Thoracic aorta (tissue), 2 donors: ENCODE results near the gene IL3RA. TPM values are rescaled to one million over a fixed set of nuclear protein-coding genes. Genes with fewer than 3 reads are reported as not detected.

Experiments
- ATAC-seq: fragments of 150-250 bp; one replicate; pipeline ENCODE4 v1.8.0; 2017; ENCODE audit warnings: low read depth; ENCODE audit not compliant: insufficient number of reproducible peaks, low FRiP score
- DNase-seq: peaks from one replicate; pipeline ENCODE4 v3.0.0-alpha.2; 2020; ENCODE audit warnings: low spot score
- H3K27ac ChIP-seq, 2 donors: fragments of 200-600 bp; sonication (generic); 1 replicate in 1 of 2; 2 replicates in 1 of 2; pipeline ENCODE4 v1.5.1; 2016; ENCODE audit warnings: mild to moderate bottlenecking in 2 of 2, moderate library complexity in 2 of 2
- H3K27me3 ChIP-seq: fragments of 200-600 bp; sonication (generic); replicated peaks from 2 replicates; pipeline ENCODE4 v1.6.0; 2016; ENCODE audit warnings: mild to moderate bottlenecking; ENCODE audit not compliant: insufficient read depth
- H3K36me3 ChIP-seq: fragments of 200-600 bp; sonication (generic); one replicate; pipeline ENCODE4 v1.5.1; 2016
- H3K4me1 ChIP-seq, 2 donors: fragments of 200-600 bp; sonication (generic); 1 replicate in 1 of 2; 2 replicates in 1 of 2; pipeline versions ENCODE4 v1.5.1 to v1.6.0; 2016; ENCODE audit warnings: low read depth in 2 of 2, mild to moderate bottlenecking in 1 of 2; ENCODE audit not compliant: control insufficient read depth in 1 of 2
- H3K4me3 ChIP-seq: fragments of 200-600 bp; sonication (generic); 2 replicates; pipeline ENCODE4 v1.5.1; 2016; ENCODE audit warnings: mild to moderate bottlenecking
- H3K9me3 ChIP-seq: fragments of 200-600 bp; sonication (generic); 2 replicates; pipeline ENCODE4 v1.5.1; 2016
- total RNA-seq, 2 donors: library from RNA; depleted of rRNA; stranded (reverse); fragments of >200 nt; gene quantifications; one replicate each; pipeline versions ENCODE4 v1.1.0 to v1.2.3, GENCODE V29; 2016
- TF ChIP-seq, protein P1 (sequence below): fragments of 200-600 bp; sonication (generic); IDR thresholded peaks from one replicate; pipeline ENCODE4 v1.5.1; 2019; ENCODE audit warnings: antibody characterized with exemption

Gene IL3RA
- 10 to 100 TPM in 1 of 2 donors, 1 to 10 TPM in 1; 7.3 to 13.5 TPM for total RNA-seq

- H3K4me1 ChIP-seq: no peaks in the 10 kb centered on the region
- DNase-seq (peak; percentile 15), ATAC-seq (no peak)
- H3K4me3 ChIP-seq: peak within 1 kb of the TSS; percentile 75
- H3K9me3 ChIP-seq: no peaks in the 10 kb centered on the region
- H3K36me3 ChIP-seq: no peaks in the 10 kb centered on the region
- H3K27ac ChIP-seq: peak within 1 kb of the TSS in 1 of 2 donors; percentile 4
- TF ChIP-seq, protein P1, sequence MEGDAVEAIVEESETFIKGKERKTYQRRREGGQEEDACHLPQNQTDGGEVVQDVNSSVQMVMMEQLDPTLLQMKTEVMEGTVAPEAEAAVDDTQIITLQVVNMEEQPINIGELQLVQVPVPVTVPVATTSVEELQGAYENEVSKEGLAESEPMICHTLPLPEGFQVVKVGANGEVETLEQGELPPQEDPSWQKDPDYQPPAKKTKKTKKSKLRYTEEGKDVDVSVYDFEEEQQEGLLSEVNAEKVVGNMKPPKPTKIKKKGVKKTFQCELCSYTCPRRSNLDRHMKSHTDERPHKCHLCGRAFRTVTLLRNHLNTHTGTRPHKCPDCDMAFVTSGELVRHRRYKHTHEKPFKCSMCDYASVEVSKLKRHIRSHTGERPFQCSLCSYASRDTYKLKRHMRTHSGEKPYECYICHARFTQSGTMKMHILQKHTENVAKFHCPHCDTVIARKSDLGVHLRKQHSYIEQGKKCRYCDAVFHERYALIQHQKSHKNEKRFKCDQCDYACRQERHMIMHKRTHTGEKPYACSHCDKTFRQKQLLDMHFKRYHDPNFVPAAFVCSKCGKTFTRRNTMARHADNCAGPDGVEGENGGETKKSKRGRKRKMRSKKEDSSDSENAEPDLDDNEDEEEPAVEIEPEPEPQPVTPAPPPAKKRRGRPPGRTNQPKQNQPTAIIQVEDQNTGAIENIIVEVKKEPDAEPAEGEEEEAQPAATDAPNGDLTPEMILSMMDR: no peak
- no peaks in the 10 kb centered on the region for H3K27me3 ChIP-seq
Observed at GRCh38 chrX:1336331-1336943, at the start of gene IL3RA. IL3RA (plus strand) TSS chrX:1336785; CDS start chrX:1341766, 4,981 bp downstream.

GRCh38 chrX:1289535-1289934, 47.0 kb upstream of the IL3RA start:
- TF ChIP-seq, protein P1: no peak
- Histone ChIP-seq H3K9me3 (no peaks in the 10 kb centered on the region), H3K36me3 (no peaks in the 10 kb centered on the region), H3K27ac (no peak overlapping the region), H3K4me3 (no peak overlapping the region), H3K27me3 (no peaks in the 10 kb centered on the region), H3K4me1 (no peaks in the 10 kb centered on the region)
- DNase-seq (no peak), ATAC-seq (no peak)

DNA sequence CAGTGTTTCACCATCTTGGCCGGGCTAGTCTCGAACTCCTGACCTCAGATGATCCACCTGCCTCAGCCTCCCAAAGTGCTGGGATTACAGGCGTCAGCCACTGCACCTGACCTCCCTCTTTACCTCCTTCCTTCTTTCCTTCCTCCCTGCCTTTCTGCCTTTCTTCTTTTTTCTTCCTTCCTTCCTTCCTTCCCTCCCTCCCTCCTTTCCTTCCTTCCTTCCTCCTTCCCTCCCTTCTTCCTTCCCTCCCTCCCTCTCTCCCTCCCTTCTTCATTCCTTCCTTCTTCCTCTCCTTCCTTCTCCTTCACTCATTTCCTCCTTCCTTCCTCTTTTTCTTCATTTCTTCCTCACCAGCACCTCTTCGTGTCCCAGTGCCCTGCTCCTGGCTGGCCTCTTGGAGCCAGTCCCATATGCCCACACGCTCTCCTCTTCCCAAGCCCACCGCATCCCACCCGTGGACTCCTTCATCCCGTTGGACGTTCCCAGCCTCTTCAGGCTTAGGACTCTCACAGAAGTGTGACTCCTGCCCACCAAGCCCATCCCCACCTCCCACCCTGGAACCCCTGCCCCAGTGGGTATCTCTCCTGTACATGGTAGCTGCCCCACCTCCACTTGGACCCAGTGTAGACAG, 45.4 kb upstream of the IL3RA start:
- ATAC-seq: no peak
- Histone ChIP-seq H3K27ac (no peak overlapping the region), H3K36me3 (no peaks in the 10 kb centered on the region), H3K27me3 (no peaks in the 10 kb centered on the region), H3K9me3 (no peaks in the 10 kb centered on the region), H3K4me3 (no peak overlapping the region), H3K4me1 (no peaks in the 10 kb centered on the region)
- no peak for DNase-seq
- TF ChIP-seq, protein P1: no peak

DNA sequence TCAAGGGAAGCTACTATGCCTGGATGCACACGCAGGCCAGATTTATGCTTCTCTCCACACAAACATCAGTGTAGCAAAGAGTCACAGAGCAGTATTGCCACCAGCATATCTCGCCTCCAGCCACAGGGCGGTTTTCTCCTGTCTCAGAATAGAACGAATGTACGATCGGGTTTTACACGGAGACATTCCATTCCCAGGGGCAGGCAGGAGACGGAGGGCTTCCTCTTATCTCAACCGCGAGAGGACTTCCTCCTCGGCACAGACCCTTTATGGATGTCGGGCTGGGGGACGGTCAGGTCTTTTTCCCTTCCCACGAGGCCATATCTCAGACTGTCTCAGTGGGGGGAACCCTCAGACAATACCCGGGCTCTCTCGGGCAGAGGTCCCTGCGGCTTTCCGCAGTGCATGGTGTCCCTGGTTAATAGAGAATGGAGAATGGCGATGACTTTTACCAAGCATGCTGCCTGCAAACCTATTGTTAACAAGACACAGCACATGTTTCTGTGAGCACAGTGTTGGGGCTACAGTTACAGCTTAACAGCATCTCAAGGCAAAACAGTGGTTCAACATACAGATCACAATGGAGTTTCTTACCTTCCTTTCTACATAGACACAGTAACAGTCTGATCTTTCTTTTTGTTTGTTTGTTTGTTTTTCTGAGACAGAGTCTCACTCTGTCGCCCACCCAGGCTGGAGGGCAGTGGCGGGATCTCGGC, 43.9 kb upstream of the IL3RA start:
- no peaks in the 10 kb centered on the region for H3K36me3 ChIP-seq
- no peaks in the 10 kb centered on the region for H3K4me1 ChIP-seq
- H3K9me3 ChIP-seq: no peaks in the 10 kb centered on the region
- no peak overlapping the region for H3K27ac ChIP-seq
- H3K4me3 ChIP-seq: no peak overlapping the region
- DNase-seq (no peak), ATAC-seq (no peak)
- H3K27me3 ChIP-seq: no peaks in the 10 kb centered on the region
- TF ChIP-seq, protein P1: no peak

DNA sequence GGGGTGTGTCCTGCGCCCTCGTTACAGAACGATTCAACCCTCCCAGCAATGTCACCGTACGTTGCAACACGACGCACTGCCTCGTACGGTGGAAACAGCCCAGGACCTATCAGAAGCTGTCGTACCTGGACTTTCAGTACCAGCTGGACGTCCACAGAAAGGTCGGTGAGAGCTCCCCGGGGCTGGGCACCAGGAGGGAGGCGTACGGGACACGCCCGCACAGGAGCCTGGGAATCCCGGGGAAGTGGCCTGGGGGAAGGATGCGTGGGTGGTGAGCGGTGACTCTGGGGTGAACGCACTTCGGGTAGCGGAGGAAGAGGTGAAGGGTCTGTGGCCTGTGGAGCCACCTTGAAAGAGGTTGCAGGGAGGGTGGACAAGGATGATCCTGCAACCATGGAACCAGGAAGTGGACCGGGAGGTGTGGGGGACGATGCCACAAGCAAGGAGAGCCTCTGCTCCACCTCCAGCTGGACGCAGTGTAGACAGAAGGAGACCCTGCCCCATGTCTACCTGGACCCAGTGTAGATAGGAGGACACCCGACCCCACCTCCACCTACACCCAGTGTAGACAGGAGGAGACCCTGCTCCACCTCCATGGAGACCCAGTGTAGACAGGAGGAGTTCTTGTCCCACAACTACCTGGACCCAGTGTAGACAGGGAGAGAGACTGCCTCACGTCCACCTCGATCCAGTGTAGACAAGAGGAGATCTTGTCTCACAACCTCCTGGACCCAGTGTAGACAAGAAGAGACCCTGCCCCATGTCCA, 42.1 kb upstream of the IL3RA start:
- H3K27me3 ChIP-seq: no peaks in the 10 kb centered on the region
- TF ChIP-seq, protein P1: no peak
- ATAC-seq (no peak), DNase-seq (no peak)
- H3K4me3 ChIP-seq: no peak overlapping the region
- H3K36me3 ChIP-seq: no peaks in the 10 kb centered on the region
- H3K27ac ChIP-seq: no peak overlapping the region
- no peaks in the 10 kb centered on the region for H3K9me3 ChIP-seq
- no peaks in the 10 kb centered on the region for H3K4me1 ChIP-seq
